ENCODE results near the gene WDR46. TPM values are rescaled to one million over a fixed set of nuclear protein-coding genes. Genes with fewer than 3 reads are reported as not detected.

WDR46 gene
- total RNA-seq, 6 experiments from 2014 or later = 71.0 to 89.9 (median 74.6) TPM

DNA sequence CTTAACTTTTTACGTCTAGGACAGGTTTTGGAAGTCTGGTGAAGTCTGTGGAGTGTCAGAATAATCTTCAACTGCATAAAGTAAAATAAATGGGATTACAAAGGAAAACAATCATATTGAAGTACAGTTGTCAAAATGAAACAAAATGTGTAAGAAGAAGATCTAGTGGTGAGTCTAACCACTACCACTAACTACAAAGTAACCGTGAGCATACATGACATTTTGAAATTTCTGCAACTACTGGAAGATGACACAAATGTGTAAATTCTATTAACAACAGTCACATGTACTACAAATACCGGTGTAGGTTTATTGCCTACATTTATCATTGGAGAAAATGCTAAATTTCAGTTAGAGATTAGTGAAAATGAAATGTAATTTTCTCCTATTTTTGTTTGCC lies 47.1 kb downstream of the WDR46 start:
- DNase-seq = no peak
- Mint-ChIP-seq H3K27ac (no peak overlapping the region), H3K4me3 (no peak overlapping the region), H3K27me3 (ENCODE audit: insufficient read depth) (peaks cover 21% of the 10 kb centered on the region), H3K9me3 (no peaks in the 10 kb centered on the region), H3K4me1 (ENCODE audit: low read depth) (peaks cover 11% of the 10 kb centered on the region), H3K36me3 (ENCODE audit: low read depth) (no peaks in the 10 kb centered on the region)
- no peak for TF ChIP-seq CTCF (IDR thresholded peaks at IDR 0.05)

GRCh38 chr6:33237741-33238140 lies 51.3 kb downstream of the WDR46 start:
- Mint-ChIP-seq H3K4me3 (no peak overlapping the region), H3K27me3 (ENCODE audit: insufficient read depth) (peaks cover 45% of the 10 kb centered on the region), H3K36me3 (ENCODE audit: low read depth) (no peaks in the 10 kb centered on the region), H3K27ac (no peak overlapping the region), H3K9me3 (no peaks in the 10 kb centered on the region), H3K4me1 (ENCODE audit: low read depth) (0 out of 2 replicates have a peak, but pooled peaks cover 6% of the 10 kb centered on the region)
- no peak for DNase-seq
- no peak for TF ChIP-seq CTCF (IDR thresholded peaks at IDR 0.05)

GRCh38 chr6:33236852-33237251 lies 52.2 kb downstream of the WDR46 start:
- Mint-ChIP-seq H3K36me3 (ENCODE audit: low read depth) (no peaks in the 10 kb centered on the region), H3K27ac (no peak overlapping the region), H3K9me3 (no peaks in the 10 kb centered on the region), H3K4me1 (ENCODE audit: low read depth) (0 out of 2 replicates have a peak, but pooled peaks cover 3% of the 10 kb centered on the region), H3K4me3 (no peak overlapping the region), H3K27me3 (ENCODE audit: insufficient read depth) (peaks cover 41% of the 10 kb centered on the region)
- no peak for TF ChIP-seq CTCF (IDR thresholded peaks at IDR 0.05)
- no peak for DNase-seq

GRCh38 chr6:33236328-33236727 lies 52.7 kb downstream of the WDR46 start:
- H3K36me3 Mint-ChIP-seq (ENCODE audit: low read depth) = no peaks in the 10 kb centered on the region
- H3K27me3 Mint-ChIP-seq (ENCODE audit: insufficient read depth) = peaks cover 45% of the 10 kb centered on the region
- H3K9me3 Mint-ChIP-seq = no peaks in the 10 kb centered on the region
- DNase-seq = no peak
- H3K4me3 Mint-ChIP-seq = no peak overlapping the region
- H3K4me1 Mint-ChIP-seq (ENCODE audit: low read depth) = no peaks in the 10 kb centered on the region
- no peak overlapping the region for H3K27ac Mint-ChIP-seq
- TF ChIP-seq CTCF (IDR thresholded peaks at IDR 0.05) = no peak

- TF ChIP-seq CTCF (IDR thresholded peaks at IDR 0.05) = no peak
- H3K27me3 Mint-ChIP-seq (ENCODE audit: insufficient read depth) = peaks cover 50% of the 10 kb centered on the region
- DNase-seq = no peak
- no peak overlapping the region for H3K27ac Mint-ChIP-seq
- H3K4me1 Mint-ChIP-seq (ENCODE audit: low read depth) = no peaks in the 10 kb centered on the region
- H3K9me3 Mint-ChIP-seq = no peaks in the 10 kb centered on the region
- H3K4me3 Mint-ChIP-seq = no peak overlapping the region
- no peaks in the 10 kb centered on the region for H3K36me3 Mint-ChIP-seq (ENCODE audit: low read depth)
These were observed 53.8 kb downstream of the WDR46 start for GRCh38 chr6:33235221-33235634.

Small RNA genes lying within 50 kb of the gene (microRNA-seq; reads per million reads assigned to microRNA genes)
- not detected for gene MIR6834
- not detected for gene MIR6873

Other genes starting within 250 kb of the WDR46 start
- 1 to 10 TPM in 5 of 6 experiments, under 1 TPM in 1; 0.94 to 3.8 (median 1.9) TPM for gene HLA-DPA1, start 215.6 kb downstream of the WDR46 start, total RNA-seq (2021; fragmentation: NEBNext Ultra II Directional; extraction: Animal tissue kit (Norgen Biotek cat#: 25700))
- 1 to 10 TPM; 1.6 to 4.8 (median 1.9) TPM for gene HLA-DPB1, start 213.2 kb downstream of the WDR46 start, total RNA-seq (2021; fragmentation: NEBNext Ultra II Directional; extraction: Animal tissue kit (Norgen Biotek cat#: 25700))
- under 1 TPM; 0.15 to 0.69 (median 0.38) TPM for gene COL11A2, start 96.8 kb downstream of the WDR46 start, total RNA-seq (2021; fragmentation: NEBNext Ultra II Directional; extraction: Animal tissue kit (Norgen Biotek cat#: 25700))
- 10 to 100 TPM; 37.3 to 41.6 (median 38.3) TPM for gene RXRB, start 88.6 kb downstream of the WDR46 start, total RNA-seq (2021; fragmentation: NEBNext Ultra II Directional; extraction: Animal tissue kit (Norgen Biotek cat#: 25700))
- gene SLC39A7, start 88.4 kb downstream of the WDR46 start, total RNA-seq (2021; fragmentation: NEBNext Ultra II Directional; extraction: Animal tissue kit (Norgen Biotek cat#: 25700)) = 100 to 1,000 TPM; 215 to 240 (median 225) TPM
- 1 to 10 TPM in 2 of 6 experiments, under 1 TPM in 4; 0.39 to 1.2 (median 0.73) TPM for gene HSD17B8, start 84.6 kb downstream of the WDR46 start, total RNA-seq (2021; fragmentation: NEBNext Ultra II Directional; extraction: Animal tissue kit (Norgen Biotek cat#: 25700))
- gene RING1, start 80.7 kb downstream of the WDR46 start, total RNA-seq (2021; fragmentation: NEBNext Ultra II Directional; extraction: Animal tissue kit (Norgen Biotek cat#: 25700)) = 10 to 100 TPM; 43.4 to 55.1 (median 52.1) TPM
- gene VPS52, start 17.4 kb downstream of the WDR46 start, total RNA-seq (2021; fragmentation: NEBNext Ultra II Directional; extraction: Animal tissue kit (Norgen Biotek cat#: 25700)) = 10 to 100 TPM; 35.7 to 51.4 (median 44.4) TPM
- gene RPS18, start 17.2 kb downstream of the WDR46 start, total RNA-seq (2021; fragmentation: NEBNext Ultra II Directional; extraction: Animal tissue kit (Norgen Biotek cat#: 25700)) = 1,000 to 10,000 TPM; 1,449 to 2,347 (median 1,965) TPM
- gene B3GALT4, start 12.1 kb downstream of the WDR46 start, total RNA-seq (2021; fragmentation: NEBNext Ultra II Directional; extraction: Animal tissue kit (Norgen Biotek cat#: 25700)) = 1 to 10 TPM in 5 of 6 experiments, under 1 TPM in 1; 0.66 to 3.0 (median 2.7) TPM
- gene PFDN6, start 362 bp upstream of the WDR46 start, total RNA-seq (2021; fragmentation: NEBNext Ultra II Directional; extraction: Animal tissue kit (Norgen Biotek cat#: 25700)) = 10 to 100 TPM; 52.1 to 73.7 (median 69.7) TPM
- 10 to 100 TPM; 26.7 to 31.6 (median 27.9) TPM for gene RGL2, start 9.7 kb upstream of the WDR46 start, total RNA-seq (2021; fragmentation: NEBNext Ultra II Directional; extraction: Animal tissue kit (Norgen Biotek cat#: 25700))
- gene TAPBP, start 24.8 kb upstream of the WDR46 start, total RNA-seq (2021; fragmentation: NEBNext Ultra II Directional; extraction: Animal tissue kit (Norgen Biotek cat#: 25700)) = 100 to 1,000 TPM in 5 of 6 experiments, 10 to 100 TPM in 1; 88.7 to 118 (median 104) TPM
- gene ZBTB22, start 28.5 kb upstream of the WDR46 start, total RNA-seq (2021; fragmentation: NEBNext Ultra II Directional; extraction: Animal tissue kit (Norgen Biotek cat#: 25700)) = 10 to 100 TPM; 15.2 to 19.9 (median 17.0) TPM
- 10 to 100 TPM; 44.9 to 53.2 (median 50.4) TPM for gene DAXX, start 33.7 kb upstream of the WDR46 start, total RNA-seq (2021; fragmentation: NEBNext Ultra II Directional; extraction: Animal tissue kit (Norgen Biotek cat#: 25700))
- 10 to 100 TPM; 20.6 to 43.5 (median 38.6) TPM for gene KIFC1, start 102.6 kb upstream of the WDR46 start, total RNA-seq (2021; fragmentation: NEBNext Ultra II Directional; extraction: Animal tissue kit (Norgen Biotek cat#: 25700))
- gene PHF1, start 121.8 kb upstream of the WDR46 start, total RNA-seq (2021; fragmentation: NEBNext Ultra II Directional; extraction: Animal tissue kit (Norgen Biotek cat#: 25700)) = 10 to 100 TPM; 43.2 to 52.8 (median 51.4) TPM
- 100 to 1,000 TPM; 464 to 546 (median 536) TPM for gene CUTA, start 128.9 kb upstream of the WDR46 start, total RNA-seq (2021; fragmentation: NEBNext Ultra II Directional; extraction: Animal tissue kit (Norgen Biotek cat#: 25700))
- 10 to 100 TPM; 10.5 to 15.0 (median 13.3) TPM for gene SYNGAP1, start 130.8 kb upstream of the WDR46 start, total RNA-seq (2021; fragmentation: NEBNext Ultra II Directional; extraction: Animal tissue kit (Norgen Biotek cat#: 25700))
- 1 to 10 TPM; 6.4 to 9.2 (median 7.6) TPM for gene ZBTB9, start 165.3 kb upstream of the WDR46 start, total RNA-seq (2021; fragmentation: NEBNext Ultra II Directional; extraction: Animal tissue kit (Norgen Biotek cat#: 25700))

Data from HFFc6 (cell line).